Neural progenitor cell (in vitro differentiated cells): ENCODE results near the gene HLA-DMA. TPM values are rescaled to one million over a fixed set of nuclear protein-coding genes. Genes with fewer than 3 reads are reported as not detected.

Source experiments
- DNase-seq: peaks from one replicate; pipeline ENCODE4 v3.0.0-alpha.2; 2016; ENCODE audit warnings: low spot score
- H2AFZ ChIP-seq: fragments of 200-600 bp; sonication (generic); replicated peaks from 2 replicates; pipeline ENCODE4 v1.6.1; 2016; ENCODE audit warnings: antibody characterized with exemption
- H3F3A ChIP-seq: fragments of 200-600 bp; sonication (generic); 2 replicates; pipeline ENCODE4 v1.6.1; 2016; ENCODE audit warnings: antibody characterized with exemption, low read depth
- H3K27ac ChIP-seq: fragments of 200-600 bp; sonication (generic); 2 replicates; pipeline ENCODE4 v1.5.1; 2016; ENCODE audit warnings: mild to moderate bottlenecking
- H3K27me3 ChIP-seq: fragments of 200-600 bp; sonication (generic); 2 replicates; pipeline ENCODE4 v1.6.1; 2016; ENCODE audit warnings: mild to moderate bottlenecking, moderate library complexity
- H3K36me3 ChIP-seq: fragments of 200-600 bp; sonication (generic); 2 replicates; pipeline ENCODE4 v1.5.1; 2016
- H3K4me1 ChIP-seq: fragments of 200-600 bp; sonication (generic); 2 replicates; pipeline ENCODE4 v1.6.1; 2016; ENCODE audit warnings: mixed run types
- H3K4me2 ChIP-seq: fragments of 200-600 bp; sonication (generic); 2 replicates; pipeline ENCODE4 v1.6.1; 2016
- H3K4me3 ChIP-seq: fragments of 200-600 bp; sonication (generic); 2 replicates; pipeline ENCODE4 v1.5.1; 2016
- H3K79me2 ChIP-seq: fragments of 200-600 bp; sonication (generic); 2 replicates; pipeline ENCODE4 v1.6.1; 2016; ENCODE audit warnings: low read depth
- H3K9ac ChIP-seq: fragments of 200-600 bp; sonication (generic); 2 replicates; pipeline ENCODE4 v1.6.1; 2016
- H3K9me3 ChIP-seq: fragments of 200-600 bp; sonication (generic); 2 replicates; pipeline ENCODE4 v1.5.1; 2016; ENCODE audit warnings: low read depth
- H4K20me1 ChIP-seq: fragments of 200-600 bp; sonication (generic); 2 replicates; pipeline ENCODE4 v1.6.1; 2016; ENCODE audit warnings: low read depth
- H3K27ac Mint-ChIP-seq: 3 replicates; pipeline ENCODE4 v1.8.0; 2021; ENCODE audit warnings: mixed read lengths
- H3K27me3 Mint-ChIP-seq: 2 replicates; pipeline ENCODE4 v1.8.0; 2022; ENCODE audit warnings: low read depth, mild to moderate bottlenecking, inconsistent platforms, moderate library complexity, mixed read lengths; ENCODE audit not compliant: insufficient read depth
- H3K36me3 Mint-ChIP-seq: 3 replicates; pipeline ENCODE4 v1.8.0; 2021; ENCODE audit warnings: mixed read lengths
- H3K4me1 Mint-ChIP-seq: 3 replicates; pipeline ENCODE4 v1.8.0; 2021; ENCODE audit warnings: mixed read lengths
- H3K4me3 Mint-ChIP-seq: 3 replicates; pipeline ENCODE4 v1.8.0; 2021; ENCODE audit warnings: mild to moderate bottlenecking, moderate library complexity, mixed read lengths
- H3K9me3 Mint-ChIP-seq: 3 replicates; pipeline ENCODE4 v1.8.0; 2020; ENCODE audit warnings: mixed read lengths
- EZH2 ChIP-seq: fragments of 200-600 bp; sonication (generic); IDR thresholded peaks from 2 replicates; pipeline ENCODE4 v1.6.1; 2017; ENCODE audit warnings: antibody characterized with exemption, mild to moderate bottlenecking, moderate library complexity
- EZH2phosphoT487 ChIP-seq: fragments of 200-600 bp; sonication (generic); IDR thresholded peaks from 2 replicates; pipeline ENCODE4 v1.6.1; 2017; ENCODE audit warnings: antibody characterized with exemption
- total RNA-seq: library from RNA; depleted of rRNA; stranded (reverse); fragments of >200 nt; gene quantifications from 2 replicates; pipeline ENCODE4 v1.2.3, GENCODE V29; 2015; ENCODE audit warnings: low replicate concordance
- TF ChIP-seq, protein P1 (sequence below): fragments of 200-600 bp; sonication (generic); IDR thresholded peaks from 2 replicates; pipeline ENCODE4 v1.5.1; 2017; ENCODE audit warnings: antibody characterized with exemption, mild to moderate bottlenecking

Gene HLA-DMA
- total RNA-seq, 1 donor from 2014 or later = 11.9 TPM

GRCh38 chr6:32906539-32906938 is 46.4 kb downstream of the HLA-DMA start:
- no peak overlapping the region for H3K27ac Mint-ChIP-seq
- H3K36me3 Mint-ChIP-seq = no peaks in the 10 kb centered on the region
- Histone ChIP-seq H3K36me3 (no peaks in the 10 kb centered on the region), H3K9ac (no peak overlapping the region), H2AFZ (no peak overlapping the region), H3K4me1 (no peaks in the 10 kb centered on the region), H3K4me3 (no peak overlapping the region), H3K27me3 (peaks cover 25% of the 10 kb centered on the region), H3F3A (no peaks in the 10 kb centered on the region), H3K79me2 (no peaks in the 10 kb centered on the region), H3K4me2 (no peak overlapping the region), H3K27ac (no peak overlapping the region), H4K20me1 (no peaks in the 10 kb centered on the region), H3K9me3 (no peaks in the 10 kb centered on the region)
- no peaks in the 10 kb centered on the region for H3K4me1 Mint-ChIP-seq
- H3K4me3 Mint-ChIP-seq = no peak overlapping the region
- DNase-seq = no peak
- H3K27me3 Mint-ChIP-seq = no peaks in the 10 kb centered on the region
- no peaks in the 10 kb centered on the region for H3K9me3 Mint-ChIP-seq
- TF ChIP-seq EZH2 (no peak), EZH2phosphoT487 (no peak)
- TF ChIP-seq, protein P1, sequence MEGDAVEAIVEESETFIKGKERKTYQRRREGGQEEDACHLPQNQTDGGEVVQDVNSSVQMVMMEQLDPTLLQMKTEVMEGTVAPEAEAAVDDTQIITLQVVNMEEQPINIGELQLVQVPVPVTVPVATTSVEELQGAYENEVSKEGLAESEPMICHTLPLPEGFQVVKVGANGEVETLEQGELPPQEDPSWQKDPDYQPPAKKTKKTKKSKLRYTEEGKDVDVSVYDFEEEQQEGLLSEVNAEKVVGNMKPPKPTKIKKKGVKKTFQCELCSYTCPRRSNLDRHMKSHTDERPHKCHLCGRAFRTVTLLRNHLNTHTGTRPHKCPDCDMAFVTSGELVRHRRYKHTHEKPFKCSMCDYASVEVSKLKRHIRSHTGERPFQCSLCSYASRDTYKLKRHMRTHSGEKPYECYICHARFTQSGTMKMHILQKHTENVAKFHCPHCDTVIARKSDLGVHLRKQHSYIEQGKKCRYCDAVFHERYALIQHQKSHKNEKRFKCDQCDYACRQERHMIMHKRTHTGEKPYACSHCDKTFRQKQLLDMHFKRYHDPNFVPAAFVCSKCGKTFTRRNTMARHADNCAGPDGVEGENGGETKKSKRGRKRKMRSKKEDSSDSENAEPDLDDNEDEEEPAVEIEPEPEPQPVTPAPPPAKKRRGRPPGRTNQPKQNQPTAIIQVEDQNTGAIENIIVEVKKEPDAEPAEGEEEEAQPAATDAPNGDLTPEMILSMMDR = no peak

GRCh38 chr6:32905078-32905477 is 47.8 kb downstream of the HLA-DMA start:
- H4K20me1 ChIP-seq = no peaks in the 10 kb centered on the region
- no peak overlapping the region for H3K27ac ChIP-seq
- no peaks in the 10 kb centered on the region for H3K79me2 ChIP-seq
- DNase-seq = no peak
- no peaks in the 10 kb centered on the region for H3K9me3 ChIP-seq
- no peaks in the 10 kb centered on the region for H3K4me1 ChIP-seq
- peaks cover 11% of the 10 kb centered on the region for H3K27me3 ChIP-seq
- H3K27ac Mint-ChIP-seq = no peak overlapping the region
- H3F3A ChIP-seq = no peaks in the 10 kb centered on the region
- H3K9me3 Mint-ChIP-seq = no peaks in the 10 kb centered on the region
- no peak overlapping the region for H3K9ac ChIP-seq
- no peaks in the 10 kb centered on the region for H3K27me3 Mint-ChIP-seq
- TF ChIP-seq EZH2phosphoT487 = no peak
- TF ChIP-seq, protein P1 = no peak
- TF ChIP-seq EZH2 = no peak
- H3K4me3 ChIP-seq = no peak overlapping the region
- H3K4me1 Mint-ChIP-seq = no peaks in the 10 kb centered on the region
- no peaks in the 10 kb centered on the region for H3K36me3 ChIP-seq
- H3K36me3 Mint-ChIP-seq = peaks cover 6% of the 10 kb centered on the region
- H3K4me3 Mint-ChIP-seq = no peak overlapping the region
- no peak overlapping the region for H2AFZ ChIP-seq
- H3K4me2 ChIP-seq = no peak overlapping the region

DNA sequence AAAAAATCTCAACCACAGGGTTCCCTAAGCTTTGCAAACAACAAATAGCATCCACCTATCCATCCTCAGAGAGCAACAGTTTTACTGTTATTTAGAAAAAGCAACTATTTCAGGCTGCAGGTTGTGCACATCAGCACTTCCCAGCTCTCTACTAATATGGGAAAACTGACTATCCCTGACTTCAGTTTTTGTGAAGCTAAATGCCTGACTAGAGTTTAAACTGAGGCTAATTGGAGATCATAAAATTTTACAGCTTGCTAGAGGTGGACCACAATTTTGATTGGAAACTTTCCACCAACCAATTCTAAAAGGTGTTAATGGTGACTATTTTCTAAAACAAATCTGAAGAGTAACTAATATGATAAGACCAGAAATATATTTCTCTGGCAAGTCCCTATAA is 48.9 kb downstream of the HLA-DMA start:
- Histone ChIP-seq H3K4me3 (no peak overlapping the region), H3K27ac (no peak overlapping the region), H3K4me1 (no peaks in the 10 kb centered on the region), H3K9ac (peak overlapping the region; percentile 30), H3K27me3 (peaks cover 2% of the 10 kb centered on the region), H3K9me3 (no peaks in the 10 kb centered on the region), H3K36me3 (no peaks in the 10 kb centered on the region), H3K79me2 (no peaks in the 10 kb centered on the region), H3F3A (no peaks in the 10 kb centered on the region), H3K4me2 (no peak overlapping the region), H2AFZ (no peak overlapping the region), H4K20me1 (no peaks in the 10 kb centered on the region)
- no peaks in the 10 kb centered on the region for H3K27me3 Mint-ChIP-seq
- TF ChIP-seq, protein P1 = no peak
- TF ChIP-seq EZH2phosphoT487 (no peak), EZH2 (no peak)
- H3K36me3 Mint-ChIP-seq = peaks cover 6% of the 10 kb centered on the region
- no peak overlapping the region for H3K27ac Mint-ChIP-seq
- H3K9me3 Mint-ChIP-seq = no peaks in the 10 kb centered on the region
- no peaks in the 10 kb centered on the region for H3K4me1 Mint-ChIP-seq
- DNase-seq = no peak
- no peak overlapping the region for H3K4me3 Mint-ChIP-seq

Other genes starting within 250 kb of the HLA-DMA start
- gene HLA-DQA2, start 211.7 kb downstream of the HLA-DMA start, total RNA-seq = not detected in 2 replicates
- not detected in 2 replicates for gene HLA-DQB2, start 189.6 kb downstream of the HLA-DMA start, total RNA-seq
- 2.6 TPM in 1 of 2 replicates, not detected in the other for gene HLA-DOB, start 136.1 kb downstream of the HLA-DMA start, total RNA-seq
- 2.8 and 2.9 TPM in 2 replicates for gene TAP2, start 114.4 kb downstream of the HLA-DMA start, total RNA-seq
- 2.0 and 2.2 TPM in 2 replicates for gene PSMB8, start 109.0 kb downstream of the HLA-DMA start, total RNA-seq
- gene TAP1, start 99.4 kb downstream of the HLA-DMA start, total RNA-seq = 6.2 and 6.5 TPM in 2 replicates
- not detected in 2 replicates for gene PSMB9, start 98.9 kb downstream of the HLA-DMA start, total RNA-seq
- gene HLA-DMB, start 12.1 kb downstream of the HLA-DMA start, total RNA-seq = 4.3 and 4.5 TPM in 2 replicates
- gene BRD2, start 15.5 kb upstream of the HLA-DMA start, total RNA-seq = 202 and 211 TPM in 2 replicates
- gene HLA-DOA, start 56.5 kb upstream of the HLA-DMA start, total RNA-seq = 38.0 and 52.2 TPM in 2 replicates
- gene HLA-DPA1, start 120.6 kb upstream of the HLA-DMA start, total RNA-seq = 1.5 and 2.8 TPM in 2 replicates
- 8.0 and 23.3 TPM in 2 replicates for gene HLA-DPB1, start 122.9 kb upstream of the HLA-DMA start, total RNA-seq
- gene COL11A2, start 239.4 kb upstream of the HLA-DMA start, total RNA-seq = 0.49 and 0.99 TPM in 2 replicates
- 10.2 and 21.7 TPM in 2 replicates for gene RXRB, start 247.6 kb upstream of the HLA-DMA start, total RNA-seq
- 40.8 and 59.2 TPM in 2 replicates for gene SLC39A7, start 247.8 kb upstream of the HLA-DMA start, total RNA-seq